Measurements from ENCODE around the gene DCAF8L2. TPM values are rescaled to one million over a fixed set of nuclear protein-coding genes. Genes with fewer than 3 reads are reported as not detected.

DCAF8L2 gene
- total and polyA plus RNA-seq, 9 of the 15 experiments (the other 6 are each of a cell fraction or from before 2014, with no cell fraction given) = not detected

GRCh38 chrX:27694667-27695066 is 104.5 kb downstream of the DCAF8L2 start:
- TF ChIP-seq SMARCC2 (IDR thresholded peaks at IDR 0.05; ENCODE audit: low read depth) (no peak), MTA3 (IDR thresholded peaks at IDR 0.05; ENCODE audit: borderline replicate concordance) (no peak), USF2 (CRISPR knock-in tag; IDR thresholded peaks at IDR 0.05) (no peak), RBM39 (optimal IDR thresholded peaks at IDR 0.05; ENCODE audit: low read depth, low read length) (no peak), ARID1B (IDR thresholded peaks at IDR 0.05) (no peak), SNRNP70 (optimal IDR thresholded peaks at IDR 0.05; ENCODE audit: low read depth, low read length) (no peak)
- Histone ChIP-seq H3K27me3 (ENCODE audit: control insufficient read depth in 2 of 2, insufficient read depth in 2 of 2, low read length in 2 of 2) (no peaks in the 10 kb centered on the region), H3K4me2 (ENCODE audit: insufficient read depth, low read length) (no peak overlapping the region), H3K9ac (ENCODE audit: insufficient read depth in 1 of 2, low read depth in 2 of 2, low read length in 2 of 2) (no peak overlapping the region), H3K9me3 (replicated peaks; ENCODE audit: control insufficient read depth, insufficient read depth, low read depth, low read length) (no peaks in the 10 kb centered on the region), H3K79me2 (ENCODE audit: control insufficient read depth, insufficient read depth, low read length) (no peaks in the 10 kb centered on the region), H3K4me1 (replicated peaks in 1 of 2; ENCODE audit: control insufficient read depth in 2 of 2, insufficient read depth in 2 of 2, low read length in 2 of 2) (no peaks in the 10 kb centered on the region), H2AFZ (ENCODE audit: low read depth, low read length) (no peak overlapping the region), H3K4me3 (no peak overlapping the region), H3K27ac (ENCODE audit: extremely low read depth, low read depth, low read length) (no peak overlapping the region), H3K36me3 (ENCODE audit: control insufficient read depth, insufficient read depth, low read length) (no peaks in the 10 kb centered on the region), H3K9me1 (ENCODE audit: control insufficient read depth, insufficient read depth, low read length) (no peaks in the 10 kb centered on the region), H4K20me1 (replicated peaks; ENCODE audit: control insufficient read depth, insufficient read depth, low read length) (no peaks in the 10 kb centered on the region)
- ChIA-PET POLR2A (no interaction called here), CTCF (ENCODE audit: low intra/inter-chr PET ratio) (no interaction called here)
- 0% methylated on average over 1 of the region's 1 CpG for WGBS (ENCODE audit: insufficient coverage, low coverage, missing lambda C conversion rate)
- no peak for FAIRE-seq
- no TSS peak for BruUV-seq (replicated peaks)
- intact Hi-C loops (cut with micrococcal nuclease) = no loop called here
- DNase-seq (ENCODE audit: extremely low read depth in 1 of 4, low spot score in 3 of 4) = no peak
- ATAC-seq = no peak
- in situ Hi-C loops (cut with MboI) = no loop called here

GRCh38 chrX:27706526-27706925 is 116.4 kb downstream of the DCAF8L2 start:
- no peaks in the 10 kb centered on the region for H3K9me3 ChIP-seq (replicated peaks; ENCODE audit: control insufficient read depth, insufficient read depth, low read depth, low read length)
- ATAC-seq (no peak), DNase-seq (ENCODE audit: extremely low read depth in 1 of 4, low spot score in 3 of 4) (no peak), FAIRE-seq (no peak)
- H3K4me3 ChIP-seq = no peak overlapping the region
- TF ChIP-seq PPARD (CRISPR knock-in tag; IDR thresholded peaks at IDR 0.05) = no peak
- no peak for TF ChIP-seq CHD2 (IDR thresholded peaks at IDR 0.05; ENCODE audit: low read depth, low read length)
- TF ChIP-seq ZNF57 (CRISPR knock-in tag; IDR thresholded peaks at IDR 0.05) = no peak
- no peak for TF ChIP-seq PHTF2 (CRISPR knock-in tag; IDR thresholded peaks at IDR 0.05)
- H3K9ac ChIP-seq (ENCODE audit: insufficient read depth in 1 of 2, low read depth in 2 of 2, low read length in 2 of 2) = no peak overlapping the region
- BruUV-seq (replicated peaks) = no TSS peak
- in situ Hi-C loops (cut with MboI) = no loop called here
- POLR2A ChIA-PET = no interaction called here
- H3K4me1 ChIP-seq (replicated peaks in 1 of 2; ENCODE audit: control insufficient read depth in 2 of 2, insufficient read depth in 2 of 2, low read length in 2 of 2) = no peaks in the 10 kb centered on the region
- H3K79me2 ChIP-seq (ENCODE audit: control insufficient read depth, insufficient read depth, low read length) = no peaks in the 10 kb centered on the region
- WGBS (ENCODE audit: insufficient coverage, low coverage, missing lambda C conversion rate) = 0% methylated on average over 1 of the region's 1 CpG
- CTCF ChIA-PET (ENCODE audit: low intra/inter-chr PET ratio) = no interaction called here
- no peak overlapping the region for H2AFZ ChIP-seq (ENCODE audit: low read depth, low read length)
- H3K27me3 ChIP-seq (ENCODE audit: control insufficient read depth in 2 of 2, insufficient read depth in 2 of 2, low read length in 2 of 2) = no peaks in the 10 kb centered on the region
- no peaks in the 10 kb centered on the region for H3K36me3 ChIP-seq (ENCODE audit: control insufficient read depth, insufficient read depth, low read length)
- no peak overlapping the region for H3K27ac ChIP-seq (ENCODE audit: extremely low read depth, low read depth, low read length)
- H3K9me1 ChIP-seq (ENCODE audit: control insufficient read depth, insufficient read depth, low read length) = no peaks in the 10 kb centered on the region
- H4K20me1 ChIP-seq (replicated peaks; ENCODE audit: control insufficient read depth, insufficient read depth, low read length) = no peaks in the 10 kb centered on the region
- intact Hi-C loops (cut with micrococcal nuclease) = no loop called here
- H3K4me2 ChIP-seq (ENCODE audit: insufficient read depth, low read length) = no peak overlapping the region

Data from K562 (cell line).